Chondrocyte (in vitro differentiated cells): ENCODE results near the gene LCN15. TPM values are rescaled to one million over a fixed set of nuclear protein-coding genes. Genes with fewer than 3 reads are reported as not detected.

ENCODE experiments used
- DNase-seq: peaks from one replicate; pipeline ENCODE4 v3.0.0; 2021; ENCODE audit warnings: mixed read lengths, low spot score
- H3K27ac Mint-ChIP-seq: one replicate; pipeline ENCODE4 v1.8.0; 2021; ENCODE audit warnings: mild to moderate bottlenecking, moderate library complexity, mixed read lengths; ENCODE audit not compliant: unreplicated experiment
- H3K27me3 Mint-ChIP-seq: 2 replicates; pipeline ENCODE4 v1.8.0; 2021; ENCODE audit warnings: low read depth, mixed read lengths
- H3K36me3 Mint-ChIP-seq: 2 replicates; pipeline ENCODE4 v1.8.0; 2021; ENCODE audit warnings: low read depth, mixed read lengths
- H3K4me1 Mint-ChIP-seq: 2 replicates; pipeline ENCODE4 v1.8.0; 2021; ENCODE audit warnings: low read depth, mild to moderate bottlenecking, mixed read lengths
- H3K4me3 Mint-ChIP-seq: one replicate; pipeline ENCODE4 v1.8.0; 2021; ENCODE audit warnings: mild to moderate bottlenecking, moderate library complexity, mixed read lengths; ENCODE audit not compliant: unreplicated experiment
- H3K9me3 Mint-ChIP-seq: 2 replicates; pipeline ENCODE4 v1.8.0; 2021; ENCODE audit warnings: low read depth, mixed read lengths
- total RNA-seq: library from RNA; stranded (reverse); gene quantifications from 3 replicates; pipeline ENCODE4 v1.2.1, GENCODE V29; 2021
- TF ChIP-seq, protein P1 (sequence below): fragments of 200-600 bp; sonication (generic); IDR thresholded peaks from 2 replicates; pipeline ENCODE4 v1.5.0; 2021; ENCODE audit warnings: antibody characterized with exemption, mild to moderate bottlenecking, moderate library complexity

LCN15 gene
- total RNA-seq, 1 donor from 2014 or later = not detected

DNA sequence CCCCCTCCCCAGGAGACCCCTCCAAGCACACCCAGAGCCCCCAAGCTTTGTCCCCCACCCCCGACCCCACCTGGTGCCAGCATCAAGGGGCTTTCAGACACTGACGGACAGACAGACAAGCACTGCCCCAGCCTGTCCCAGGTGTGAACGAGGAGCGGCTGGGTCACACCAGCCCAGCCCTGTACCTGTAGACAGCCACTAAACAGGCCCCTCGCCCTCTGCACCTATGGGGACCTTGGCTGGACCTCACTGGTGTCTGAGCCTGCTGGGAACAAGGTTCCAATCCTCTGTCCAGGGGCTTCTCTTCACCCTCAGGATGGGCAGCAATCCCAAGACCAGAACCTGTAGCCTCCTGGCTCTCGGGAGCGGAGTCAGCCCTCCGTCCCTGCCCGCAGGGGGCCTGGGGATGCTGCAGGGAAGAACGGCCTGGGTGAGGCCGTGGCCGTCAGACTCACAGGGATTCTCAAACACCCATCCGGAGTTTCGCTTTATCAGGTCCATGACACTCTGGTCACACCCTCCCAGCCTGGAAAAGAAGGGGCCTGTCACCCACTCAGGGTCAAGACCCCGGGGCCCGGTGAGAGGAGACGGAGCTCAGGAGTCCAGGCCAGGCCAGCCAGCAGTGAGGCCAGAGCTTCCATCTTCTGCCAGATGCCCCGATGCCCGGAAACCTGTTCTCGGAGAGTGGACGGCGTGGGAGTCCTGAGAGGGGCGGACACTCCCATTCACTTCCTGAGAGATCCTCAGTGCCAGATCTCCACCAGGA, 18.7 kb downstream of the LCN15 start:
- Mint-ChIP-seq H3K27me3 (no peaks in the 10 kb centered on the region), H3K4me1 (no peaks in the 10 kb centered on the region), H3K4me3 (no peak overlapping the region), H3K9me3 (no peaks in the 10 kb centered on the region), H3K36me3 (no peaks in the 10 kb centered on the region), H3K27ac (no peak overlapping the region)
- DNase-seq = no peak
- TF ChIP-seq, protein P1, sequence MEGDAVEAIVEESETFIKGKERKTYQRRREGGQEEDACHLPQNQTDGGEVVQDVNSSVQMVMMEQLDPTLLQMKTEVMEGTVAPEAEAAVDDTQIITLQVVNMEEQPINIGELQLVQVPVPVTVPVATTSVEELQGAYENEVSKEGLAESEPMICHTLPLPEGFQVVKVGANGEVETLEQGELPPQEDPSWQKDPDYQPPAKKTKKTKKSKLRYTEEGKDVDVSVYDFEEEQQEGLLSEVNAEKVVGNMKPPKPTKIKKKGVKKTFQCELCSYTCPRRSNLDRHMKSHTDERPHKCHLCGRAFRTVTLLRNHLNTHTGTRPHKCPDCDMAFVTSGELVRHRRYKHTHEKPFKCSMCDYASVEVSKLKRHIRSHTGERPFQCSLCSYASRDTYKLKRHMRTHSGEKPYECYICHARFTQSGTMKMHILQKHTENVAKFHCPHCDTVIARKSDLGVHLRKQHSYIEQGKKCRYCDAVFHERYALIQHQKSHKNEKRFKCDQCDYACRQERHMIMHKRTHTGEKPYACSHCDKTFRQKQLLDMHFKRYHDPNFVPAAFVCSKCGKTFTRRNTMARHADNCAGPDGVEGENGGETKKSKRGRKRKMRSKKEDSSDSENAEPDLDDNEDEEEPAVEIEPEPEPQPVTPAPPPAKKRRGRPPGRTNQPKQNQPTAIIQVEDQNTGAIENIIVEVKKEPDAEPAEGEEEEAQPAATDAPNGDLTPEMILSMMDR = no peak

DNA sequence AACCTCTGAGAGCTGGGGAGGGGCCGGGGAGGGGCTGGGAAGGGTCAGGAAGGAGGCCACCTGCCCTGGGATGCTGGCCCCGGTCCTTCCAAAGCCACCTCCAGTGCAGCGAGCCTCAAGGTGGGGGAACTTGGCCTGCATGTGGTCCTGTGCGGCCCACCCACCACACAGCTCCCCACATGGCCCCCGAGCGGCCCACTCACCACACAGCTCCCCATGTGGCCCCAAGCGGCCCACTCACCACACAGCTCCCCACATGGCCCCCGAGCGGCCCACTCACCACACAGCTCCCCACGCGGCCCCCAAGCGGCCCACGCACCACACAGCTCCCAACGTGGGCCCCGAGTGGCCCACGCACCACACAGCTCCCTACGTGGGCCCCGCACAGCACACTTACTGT, 19.5 kb downstream of the LCN15 start:
- Mint-ChIP-seq H3K36me3 (no peaks in the 10 kb centered on the region), H3K4me1 (no peaks in the 10 kb centered on the region), H3K9me3 (no peaks in the 10 kb centered on the region), H3K27ac (no peak overlapping the region), H3K4me3 (no peak overlapping the region), H3K27me3 (peaks cover 2% of the 10 kb centered on the region)
- TF ChIP-seq, protein P1 = no peak
- DNase-seq = no peak

DNA sequence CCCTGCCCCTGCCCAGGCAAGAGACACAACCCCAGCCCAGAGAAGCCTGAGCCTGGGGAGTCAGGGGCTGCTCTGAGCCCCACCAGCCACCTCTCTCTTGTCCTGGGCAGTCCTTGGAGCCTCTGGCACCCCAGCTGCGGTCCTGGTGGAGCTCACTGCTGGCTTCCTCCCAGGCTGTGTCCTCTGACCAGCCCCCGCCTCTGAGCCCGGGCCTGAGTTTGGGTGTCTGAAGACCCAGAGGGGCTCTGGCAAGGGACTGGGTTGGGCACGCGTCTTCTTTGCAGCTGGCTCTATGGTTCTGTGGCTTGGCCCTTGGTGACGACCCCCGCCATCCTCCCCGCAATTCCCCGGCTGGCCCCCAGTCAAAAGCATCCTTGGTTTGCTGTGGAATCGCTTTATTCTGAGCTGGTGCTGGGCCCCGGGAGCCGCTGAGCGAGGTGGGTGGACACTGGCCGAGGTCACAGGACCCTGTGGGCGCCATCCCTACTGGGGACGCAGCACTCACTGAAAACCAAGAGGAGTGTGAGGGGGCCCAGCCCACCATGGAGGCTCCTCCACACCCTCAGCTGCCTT, 20.6 kb downstream of the LCN15 start:
- TF ChIP-seq, protein P1 = no peak
- DNase-seq = peak; percentile 77
- Mint-ChIP-seq H3K9me3 (no peaks in the 10 kb centered on the region), H3K4me3 (no peak overlapping the region), H3K27me3 (peaks cover 6% of the 10 kb centered on the region), H3K36me3 (no peaks in the 10 kb centered on the region), H3K4me1 (no peaks in the 10 kb centered on the region), H3K27ac (no peak overlapping the region)

DNA sequence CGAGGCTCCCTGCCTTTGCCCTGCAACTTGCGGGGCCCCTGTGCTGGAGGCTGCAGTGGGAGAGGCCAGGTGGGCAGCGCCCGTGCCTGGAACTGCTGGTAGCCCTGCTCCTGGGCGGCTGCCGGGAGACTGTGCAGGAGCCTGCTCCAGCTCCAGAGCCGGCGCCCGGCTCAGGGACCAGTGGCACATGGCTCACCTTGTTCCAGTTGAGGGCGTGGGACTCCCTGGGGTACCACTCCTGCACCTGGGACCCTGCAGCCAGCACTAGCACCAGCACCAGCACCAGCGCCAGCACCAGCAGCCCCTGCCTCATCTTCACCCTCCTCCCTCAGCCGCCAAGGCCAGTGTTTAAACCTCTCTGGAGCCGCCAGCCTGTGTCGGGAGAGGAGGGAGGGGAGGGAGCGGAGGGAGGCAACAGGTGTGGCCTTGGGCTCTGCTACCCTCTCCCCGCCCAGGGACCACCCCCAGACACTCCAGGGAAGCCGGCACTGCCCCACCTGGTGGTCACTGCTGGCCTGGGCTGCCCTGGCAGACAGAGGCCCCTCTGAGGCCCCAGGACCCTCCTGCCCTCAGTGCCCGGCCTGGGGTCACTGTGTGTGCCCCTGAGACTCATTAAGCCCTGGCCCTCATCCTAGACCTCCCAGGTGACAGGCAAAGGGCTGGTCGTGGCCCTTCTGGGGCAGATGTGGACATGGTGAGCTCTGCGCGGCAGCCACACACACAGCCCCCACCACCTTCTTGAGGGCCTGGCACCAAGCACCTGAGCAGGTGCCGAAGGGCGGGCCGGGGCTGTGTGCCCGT, 21.5 kb downstream of the LCN15 start, which contains the start of gene LCN10:
LCN10 (minus strand) TSS at position 350 of the 801 bp plus-strand sequence; CDS start at position 313, 37 bp downstream.
- Mint-ChIP-seq H3K4me3 (no peak within 1 kb of the TSS), H3K9me3 (no peaks in the 10 kb centered on the region), H3K27ac (no peak within 1 kb of the TSS), H3K4me1 (no peaks in the 10 kb centered on the region), H3K36me3 (no peaks in the 10 kb centered on the region), H3K27me3 (peaks cover 8% of the 10 kb centered on the region)
- no peak for DNase-seq
- TF ChIP-seq, protein P1 = peak; percentile 72

DNA sequence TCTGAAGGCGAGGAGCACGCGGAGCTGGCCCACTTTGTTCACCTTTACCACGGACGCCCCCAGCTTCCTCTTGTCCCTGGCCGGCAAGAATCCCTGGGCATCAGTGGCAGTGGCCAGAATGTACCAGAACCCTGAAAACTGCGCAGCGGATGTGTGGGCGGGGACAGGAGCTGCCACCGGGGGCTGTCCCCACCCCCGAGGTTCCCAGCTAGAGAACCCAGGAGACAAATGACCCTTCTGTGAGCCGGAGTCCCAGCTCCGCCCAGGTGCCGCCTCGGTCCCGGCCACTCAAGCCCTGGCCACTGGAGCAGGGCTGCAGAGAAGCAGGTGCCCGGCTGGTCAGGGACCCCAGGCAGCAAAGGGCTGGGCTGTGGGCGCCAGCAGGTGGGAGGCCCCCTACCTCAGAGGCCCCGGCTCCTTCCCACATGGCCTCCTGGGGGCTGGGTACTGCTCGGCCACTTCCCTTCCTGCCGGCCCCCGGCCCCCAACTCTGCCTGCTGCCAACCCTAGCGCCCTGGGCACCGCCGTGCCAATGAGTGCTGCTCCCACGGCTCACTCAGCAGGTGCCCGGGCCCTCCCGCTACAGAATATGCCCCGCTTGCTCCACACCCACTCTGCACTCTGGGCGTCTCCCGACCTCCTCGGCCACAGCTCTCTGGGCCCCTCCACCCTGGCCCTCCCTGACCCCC, 22.3 kb downstream of the LCN15 start:
- H3K9me3 Mint-ChIP-seq = no peaks in the 10 kb centered on the region
- DNase-seq = no peak
- TF ChIP-seq, protein P1 = no peak
- H3K27ac Mint-ChIP-seq = no peak overlapping the region
- H3K4me1 Mint-ChIP-seq = no peaks in the 10 kb centered on the region
- no peaks in the 10 kb centered on the region for H3K36me3 Mint-ChIP-seq
- H3K4me3 Mint-ChIP-seq = no peak overlapping the region
- H3K27me3 Mint-ChIP-seq = peaks cover 8% of the 10 kb centered on the region
